ENCODE measurements around the gene OSBPL2. TPM values are rescaled to one million over a fixed set of nuclear protein-coding genes. Genes with fewer than 3 reads are reported as not detected.

OSBPL2 gene
- total RNA-seq, 1 donor: 35.5 TPM

DNA sequence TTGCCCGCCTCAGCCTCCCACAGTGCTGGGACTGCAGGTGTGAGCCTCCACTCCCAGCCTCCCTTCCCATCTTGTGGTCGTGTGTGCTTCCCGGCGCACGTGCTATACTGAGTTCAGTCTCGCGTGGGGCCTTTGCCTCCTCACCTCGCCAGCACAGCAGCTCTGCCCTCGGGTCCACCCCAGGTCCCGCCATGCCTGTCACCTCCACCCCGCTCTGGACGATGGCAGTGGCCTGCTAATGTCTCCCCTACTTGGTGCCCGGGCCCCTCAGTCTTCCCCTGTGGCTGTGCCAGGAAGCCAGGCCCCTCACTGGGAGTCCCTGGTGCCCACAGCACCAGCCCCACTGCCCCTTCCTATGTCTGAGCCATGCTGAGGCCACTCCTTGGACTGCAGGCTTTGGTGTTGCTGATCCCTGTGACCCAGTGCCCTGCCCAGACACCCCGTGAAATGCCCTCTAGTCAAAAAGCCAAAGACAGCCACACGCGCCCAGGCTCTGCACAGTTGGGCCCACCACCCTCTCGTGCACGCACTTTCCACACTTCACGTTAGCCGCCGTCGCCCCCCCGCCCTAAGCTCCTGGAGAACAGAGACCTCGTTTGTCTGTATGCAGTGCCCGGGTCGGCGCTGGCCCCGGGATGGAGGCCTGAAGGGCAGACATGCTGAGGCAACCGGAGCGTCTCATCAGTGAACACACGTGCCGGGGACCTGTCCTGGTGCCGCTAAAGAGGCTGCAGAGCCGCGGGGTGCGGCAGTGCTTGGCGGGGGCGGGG is 32.5 kb upstream of the OSBPL2 start:
- no peak for DNase-seq (ENCODE audit: low read depth in 2 of 3, low spot score in 2 of 3)

DNA sequence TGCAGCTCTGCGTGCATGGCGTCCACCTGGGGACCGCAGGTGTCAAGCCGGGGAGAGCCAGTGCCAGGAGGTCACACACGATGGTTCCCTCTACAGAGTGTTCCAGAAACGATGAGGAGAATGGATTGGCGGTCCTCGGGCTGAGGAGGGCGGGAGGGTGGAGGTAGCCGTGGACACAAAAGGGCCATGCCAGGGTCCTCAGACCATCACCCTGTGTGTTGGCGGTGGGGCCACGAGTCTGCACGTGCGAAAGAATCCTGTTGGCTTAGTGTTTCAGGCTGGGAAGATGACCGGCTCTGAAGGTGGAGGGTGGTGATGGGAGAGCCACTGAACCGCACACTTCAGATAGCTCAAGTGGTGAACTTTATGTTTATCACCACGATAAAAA is 31.9 kb upstream of the OSBPL2 start:
- no peak for DNase-seq (ENCODE audit: low read depth in 2 of 3, low spot score in 2 of 3)

DNA sequence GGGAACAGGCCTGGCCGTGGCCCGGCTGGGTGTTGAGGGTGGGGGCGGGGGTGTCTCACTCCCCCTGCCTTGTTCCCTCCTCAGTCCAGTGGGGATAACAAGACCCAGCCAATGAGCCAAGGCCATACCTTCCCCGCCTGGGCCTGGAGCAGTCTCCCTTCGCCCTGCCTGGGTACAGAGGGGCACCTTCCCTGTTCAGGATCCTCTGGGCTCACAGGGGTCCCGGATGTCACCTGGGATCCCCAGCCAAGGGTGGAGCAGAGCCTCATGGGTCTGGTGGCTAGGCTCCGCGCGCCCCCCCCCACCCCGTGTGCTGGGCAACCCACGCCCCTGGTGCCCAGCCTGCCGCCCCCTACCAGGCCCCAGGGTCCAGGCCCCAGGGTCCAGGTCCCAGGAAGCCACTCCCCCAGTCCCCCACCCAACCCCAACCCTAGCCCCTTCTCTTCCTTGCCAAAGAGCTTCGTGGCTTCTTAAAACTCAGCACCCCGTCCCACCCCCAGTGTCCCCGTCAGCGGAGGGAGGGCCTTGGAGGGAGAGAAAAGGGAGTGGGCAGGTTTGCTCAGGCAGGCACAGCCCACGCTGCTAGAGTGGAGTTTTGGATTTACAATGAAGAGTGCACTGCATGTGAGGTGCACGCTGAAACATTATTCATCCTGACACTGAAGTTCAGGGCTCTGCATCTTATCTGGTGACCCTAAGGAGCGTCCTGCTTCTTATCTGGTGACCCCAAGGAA is 30.1 kb upstream of the OSBPL2 start:
- no peak for DNase-seq (ENCODE audit: low read depth in 2 of 3, low spot score in 2 of 3)

DNA sequence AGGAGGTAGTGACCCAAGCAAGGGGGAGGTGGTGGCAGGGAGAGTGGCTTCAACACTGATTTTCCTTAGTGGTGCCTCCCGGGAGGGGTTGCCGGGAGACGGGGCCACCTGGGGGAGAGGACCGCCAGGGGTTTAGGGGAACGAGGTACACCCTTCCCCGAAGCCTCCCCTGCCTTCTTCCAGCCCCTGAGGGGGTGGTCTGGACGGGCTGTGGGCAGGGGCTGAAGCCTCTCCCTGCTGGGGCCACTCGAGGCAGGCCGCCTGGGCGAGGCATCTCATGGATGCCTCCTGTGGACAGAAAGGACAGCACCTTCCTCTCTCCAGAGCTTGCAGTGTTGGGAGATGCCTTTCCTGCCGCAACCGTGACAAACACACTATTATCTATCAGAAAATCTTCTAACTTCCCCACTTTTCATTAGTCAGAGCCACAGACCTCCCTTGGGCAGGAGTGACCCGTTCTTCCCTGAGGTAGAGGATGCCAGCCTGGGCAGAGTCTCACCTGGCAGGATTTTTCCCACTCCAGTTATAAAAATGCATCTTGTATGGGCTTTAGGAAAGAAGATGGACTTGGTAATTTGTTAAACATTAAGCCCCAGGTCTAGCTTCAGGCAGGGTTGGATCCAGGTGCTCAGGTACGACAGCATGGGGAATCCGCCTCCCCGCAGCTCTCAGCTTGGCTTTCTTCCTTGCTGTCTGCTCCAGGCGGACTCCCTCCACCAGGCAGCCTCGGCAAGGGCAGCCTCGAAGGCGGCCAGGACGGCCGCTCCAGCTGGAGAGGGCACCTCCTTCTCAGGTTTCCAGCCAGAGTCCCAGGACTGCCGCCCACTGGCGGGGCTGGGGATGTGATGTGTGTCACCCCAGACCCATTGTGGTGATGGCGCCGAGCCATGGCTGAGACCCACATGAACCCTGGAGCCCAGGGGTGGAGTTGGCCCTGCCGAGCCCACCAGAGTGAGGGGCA is 29.2 kb upstream of the OSBPL2 start:
- DNase-seq (ENCODE audit: low read depth in 2 of 3, low spot score in 2 of 3): no peak

DNA sequence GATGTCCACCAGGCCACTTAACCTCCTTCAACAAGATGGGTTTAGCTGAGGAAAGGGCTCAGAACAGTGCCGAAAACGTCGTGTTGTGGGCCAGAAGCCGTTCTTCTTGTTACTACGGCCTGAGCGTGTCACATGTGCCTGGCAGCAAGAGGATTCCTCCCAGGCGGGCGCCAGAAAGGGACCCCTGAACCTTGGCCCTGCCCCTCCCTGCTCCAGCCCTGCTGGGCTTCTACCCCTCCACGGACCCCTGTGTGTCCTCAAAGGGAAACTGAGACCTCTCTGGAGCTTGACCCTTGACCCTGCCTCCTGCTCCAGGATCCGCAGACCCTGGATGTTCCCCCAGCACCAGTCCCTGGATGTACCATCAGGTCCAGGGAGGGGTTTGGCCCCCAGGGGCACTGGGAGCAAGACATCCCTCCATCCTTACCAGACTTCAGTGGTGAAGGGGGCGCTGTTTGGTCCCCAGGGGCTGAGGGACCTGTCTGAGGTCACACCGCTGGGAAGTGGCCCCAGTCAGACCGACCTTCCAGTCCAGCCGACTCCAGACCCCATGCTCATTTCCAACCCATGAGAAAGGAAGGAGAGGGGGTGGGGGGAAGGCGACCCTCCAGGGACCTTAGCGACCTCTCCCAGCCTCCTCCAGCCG is 28.3 kb upstream of the OSBPL2 start:
- no peak for DNase-seq (ENCODE audit: low read depth in 2 of 3, low spot score in 2 of 3)

DNA sequence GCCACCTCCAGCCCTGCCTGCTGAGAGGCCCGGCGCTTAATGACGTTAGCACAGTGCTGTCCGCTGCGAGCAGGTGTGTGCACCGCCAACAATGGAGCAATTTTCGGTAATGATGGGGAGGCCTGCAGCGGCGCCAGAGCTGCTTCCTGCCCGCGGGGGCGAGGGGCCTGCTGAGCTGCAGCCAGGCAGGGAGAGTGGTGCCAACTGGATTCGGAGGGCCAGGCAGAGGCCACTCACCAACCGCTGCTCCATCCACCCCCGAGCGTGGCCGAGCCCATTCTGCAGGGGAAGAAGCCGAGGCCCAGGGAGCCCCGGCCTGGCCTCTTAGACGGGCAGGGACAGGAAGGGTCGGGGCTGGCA is 27.8 kb upstream of the OSBPL2 start:
- no peak for DNase-seq (ENCODE audit: low read depth in 2 of 3, low spot score in 2 of 3)

DNA sequence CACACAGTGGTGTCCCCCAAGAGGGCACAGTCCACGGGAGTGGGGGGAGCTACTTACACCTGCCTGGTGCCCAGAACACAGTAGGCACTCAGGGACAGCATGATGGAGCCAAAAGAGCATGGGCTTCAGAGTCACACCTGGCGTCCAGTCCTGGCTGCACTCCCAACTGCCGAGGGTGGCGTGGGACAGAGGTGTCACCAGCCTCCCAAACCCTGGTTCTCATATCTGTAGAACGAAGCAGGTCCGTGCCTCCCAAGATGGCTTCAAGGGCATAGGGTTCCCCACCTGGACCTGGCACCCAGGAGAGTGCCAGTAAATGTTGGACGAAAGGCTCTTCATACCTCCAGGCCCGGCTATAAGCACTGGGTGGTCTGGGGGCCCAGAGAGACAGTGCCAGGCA is 27.1 kb upstream of the OSBPL2 start:
- DNase-seq (ENCODE audit: low read depth in 2 of 3, low spot score in 2 of 3): no peak

DNA sequence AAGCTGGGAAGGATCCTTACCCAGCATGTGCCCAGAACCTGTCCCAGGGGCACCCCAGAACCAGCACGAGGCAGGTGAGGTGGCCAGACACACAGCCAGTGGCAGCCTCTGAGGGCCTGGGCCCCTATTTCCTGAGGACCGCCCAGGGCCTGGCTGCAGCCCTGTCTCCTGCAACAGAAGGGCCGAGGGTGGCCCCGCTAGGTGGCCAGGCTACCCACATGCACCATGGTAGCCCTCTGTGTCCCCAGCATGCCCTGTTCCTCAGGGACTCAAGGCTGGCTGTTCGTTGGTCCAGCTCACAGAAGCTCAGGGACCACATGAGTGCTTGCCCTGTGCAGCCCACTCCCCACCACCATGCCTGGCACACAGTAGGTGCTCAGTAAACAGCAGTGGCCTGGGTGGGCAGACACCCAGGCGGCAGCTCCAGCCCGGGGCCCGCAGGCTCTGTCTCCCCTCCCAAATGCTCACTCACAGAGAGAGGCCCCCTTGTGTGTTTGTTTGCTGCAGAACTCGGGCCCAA is 26.5 kb upstream of the OSBPL2 start:
- no peak for DNase-seq (ENCODE audit: low read depth in 2 of 3, low spot score in 2 of 3)

DNA sequence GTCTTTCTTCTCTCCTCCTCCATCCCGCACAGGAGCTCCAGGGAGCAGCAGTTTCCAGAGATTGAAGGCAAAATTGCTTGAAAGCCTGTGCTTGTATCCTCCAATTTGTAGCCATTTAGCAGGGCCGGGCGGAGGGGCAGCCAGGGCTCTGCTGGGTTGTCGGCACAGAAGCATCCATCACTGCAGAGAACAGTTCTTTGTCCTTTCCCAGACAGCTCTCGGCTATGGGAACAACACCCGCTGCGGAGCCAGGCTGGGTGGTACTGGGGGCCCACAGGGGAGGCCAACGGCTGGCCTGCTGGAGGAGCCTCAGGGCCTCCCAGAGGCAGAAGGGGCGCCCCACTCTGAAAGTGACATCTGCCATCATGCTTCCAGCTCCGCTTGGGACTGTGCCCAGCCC is 26.0 kb upstream of the OSBPL2 start:
- no peak for DNase-seq (ENCODE audit: low read depth in 2 of 3, low spot score in 2 of 3)

DNA sequence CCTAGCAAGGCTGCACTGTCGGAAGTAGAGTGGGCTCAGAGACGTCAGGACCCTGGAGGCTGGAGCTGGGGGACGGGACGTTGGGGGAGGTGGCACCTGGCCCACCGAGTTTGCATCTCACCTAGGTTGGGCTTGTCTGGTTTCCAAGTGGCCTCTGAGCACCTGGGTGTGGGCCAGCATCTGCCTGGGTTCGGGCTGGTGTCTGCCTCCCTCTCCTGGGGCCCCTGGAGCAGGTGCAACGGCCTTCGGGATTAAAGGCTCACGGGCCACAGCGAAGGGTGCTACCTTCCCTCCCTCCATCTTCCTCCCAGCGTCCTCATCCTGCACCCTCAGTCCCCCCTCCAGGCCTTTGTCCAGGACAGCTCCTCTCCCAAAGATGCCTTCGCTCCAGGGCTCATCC is 24.3 kb upstream of the OSBPL2 start:
- no peak for DNase-seq (ENCODE audit: low read depth in 2 of 3, low spot score in 2 of 3)

DNA sequence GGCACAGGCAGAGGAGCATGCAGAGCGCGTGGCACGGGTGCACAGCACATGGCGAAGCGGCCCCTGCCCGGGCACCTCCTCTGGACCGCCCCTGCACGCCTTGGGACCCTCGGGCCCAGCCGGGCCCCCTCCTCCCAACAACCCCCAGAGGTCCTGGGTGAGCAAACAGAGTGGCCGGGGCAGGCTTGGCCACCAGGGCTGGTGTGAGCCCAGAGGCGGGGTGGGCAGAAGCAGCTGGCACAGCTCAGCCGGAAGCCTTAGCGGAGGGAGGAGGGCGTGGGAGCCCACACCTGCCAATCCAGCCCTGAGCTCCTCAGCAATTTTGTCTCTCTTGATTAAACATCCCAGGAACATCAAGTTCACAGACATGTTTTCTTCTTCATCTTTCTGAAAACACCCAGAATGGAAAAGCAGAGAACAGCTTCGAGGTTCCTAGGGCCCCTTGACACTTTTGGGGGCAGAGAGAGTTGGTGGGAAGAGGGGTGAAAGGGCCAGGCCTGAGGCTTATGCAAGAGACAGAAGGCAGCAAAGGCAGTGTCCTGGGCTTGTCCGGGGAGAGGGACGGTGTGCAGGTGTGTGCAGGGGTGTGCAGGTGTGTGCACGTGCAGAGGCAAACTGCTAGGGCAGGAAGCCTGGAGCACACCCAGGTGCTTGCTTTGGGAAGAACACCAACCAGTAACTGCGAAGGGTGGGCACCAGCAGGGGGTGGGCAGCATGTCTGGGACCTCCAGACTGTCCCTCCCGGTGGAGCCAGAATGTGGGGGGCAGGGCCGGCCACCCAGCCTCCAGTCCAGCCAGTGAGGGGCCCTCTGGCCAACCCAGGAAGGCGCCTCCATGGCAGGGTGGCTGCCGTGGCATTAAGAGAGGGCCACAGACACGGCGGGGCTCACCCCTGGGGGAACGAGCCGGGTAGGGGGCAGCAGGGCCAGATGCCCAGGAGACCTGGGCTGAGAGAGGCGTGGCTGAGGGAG is 23.0 kb upstream of the OSBPL2 start:
- no peak for DNase-seq (ENCODE audit: low read depth in 2 of 3, low spot score in 2 of 3)

DNA sequence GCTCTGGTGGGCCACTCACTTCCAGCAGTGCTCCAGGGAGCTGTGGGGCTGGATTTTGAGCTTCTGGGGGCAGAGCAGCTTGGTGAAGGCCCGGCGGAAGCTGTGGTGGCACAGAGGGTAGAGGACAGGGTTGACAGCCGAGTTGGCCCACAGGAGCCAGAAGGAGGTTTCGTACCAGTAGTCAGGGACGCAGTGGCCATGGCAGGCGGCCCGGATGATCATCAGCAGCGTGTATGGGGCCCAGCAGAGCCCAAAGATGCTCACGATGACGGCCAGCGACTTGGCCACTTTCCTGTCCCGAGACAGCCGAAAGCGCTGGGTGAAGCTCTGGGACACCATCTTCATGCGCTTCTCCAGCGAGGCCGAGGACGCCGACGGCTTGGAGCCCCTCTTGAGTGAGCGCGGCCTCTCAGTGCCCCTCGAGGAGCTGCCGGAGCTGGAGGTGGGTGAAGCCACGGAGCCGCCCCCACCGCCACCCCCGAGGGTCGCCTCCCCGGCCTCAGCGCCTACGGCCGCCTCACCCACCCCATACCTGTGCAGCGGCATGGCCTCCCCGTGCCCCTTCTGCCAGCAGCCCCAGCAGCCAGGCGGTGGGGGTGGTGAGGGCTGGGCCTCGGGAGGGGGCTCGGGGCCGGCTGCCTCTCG is 22.2 kb upstream of the OSBPL2 start:
- no peak for DNase-seq (ENCODE audit: low read depth in 2 of 3, low spot score in 2 of 3)

DNA sequence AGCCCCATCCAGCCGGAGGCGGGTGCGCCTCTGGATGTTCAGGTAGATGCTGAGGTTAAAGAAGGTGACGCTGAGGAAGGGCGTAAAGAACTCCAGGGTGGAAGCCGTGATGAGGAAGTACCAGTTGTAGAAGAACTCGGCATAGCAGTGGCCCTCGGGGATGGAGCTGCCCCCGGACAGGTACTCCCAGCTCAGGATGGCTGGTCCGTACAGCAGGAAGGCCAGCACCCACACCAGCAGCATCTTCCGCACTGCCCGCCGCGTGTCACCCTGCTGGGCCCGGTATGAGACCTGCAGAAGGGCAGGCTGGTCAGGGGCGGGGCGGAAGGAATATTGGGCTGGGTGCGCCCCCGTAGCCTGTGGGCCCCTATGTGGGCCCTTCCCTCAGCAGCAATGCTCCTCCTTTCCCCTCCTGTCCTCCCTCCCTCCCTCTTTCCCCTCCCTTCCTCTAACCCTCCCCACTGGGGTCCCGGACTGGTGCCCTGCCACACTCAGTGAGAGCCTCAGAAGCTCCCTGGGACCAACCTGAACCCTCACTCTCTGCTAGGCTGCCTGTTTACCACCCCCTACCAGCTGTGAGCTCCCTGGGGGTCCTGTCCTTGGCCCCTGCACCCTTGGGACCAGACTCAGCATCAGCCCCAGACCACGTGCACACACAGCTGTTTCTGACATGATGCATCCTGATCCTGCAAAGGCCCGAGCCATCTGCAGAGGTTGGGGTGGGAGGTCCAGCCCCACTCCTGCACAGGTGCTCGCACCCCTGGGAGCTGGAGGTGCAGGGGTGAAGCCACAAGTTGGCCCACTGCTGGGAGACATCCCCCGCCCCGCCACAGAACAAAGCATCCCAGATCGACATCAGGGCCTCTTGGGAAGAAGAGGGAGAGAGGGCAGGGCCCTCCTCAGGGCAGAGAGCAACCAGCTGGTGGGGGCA is 21.4 kb upstream of the OSBPL2 start:
- no peak for DNase-seq (ENCODE audit: low read depth in 2 of 3, low spot score in 2 of 3)

DNA sequence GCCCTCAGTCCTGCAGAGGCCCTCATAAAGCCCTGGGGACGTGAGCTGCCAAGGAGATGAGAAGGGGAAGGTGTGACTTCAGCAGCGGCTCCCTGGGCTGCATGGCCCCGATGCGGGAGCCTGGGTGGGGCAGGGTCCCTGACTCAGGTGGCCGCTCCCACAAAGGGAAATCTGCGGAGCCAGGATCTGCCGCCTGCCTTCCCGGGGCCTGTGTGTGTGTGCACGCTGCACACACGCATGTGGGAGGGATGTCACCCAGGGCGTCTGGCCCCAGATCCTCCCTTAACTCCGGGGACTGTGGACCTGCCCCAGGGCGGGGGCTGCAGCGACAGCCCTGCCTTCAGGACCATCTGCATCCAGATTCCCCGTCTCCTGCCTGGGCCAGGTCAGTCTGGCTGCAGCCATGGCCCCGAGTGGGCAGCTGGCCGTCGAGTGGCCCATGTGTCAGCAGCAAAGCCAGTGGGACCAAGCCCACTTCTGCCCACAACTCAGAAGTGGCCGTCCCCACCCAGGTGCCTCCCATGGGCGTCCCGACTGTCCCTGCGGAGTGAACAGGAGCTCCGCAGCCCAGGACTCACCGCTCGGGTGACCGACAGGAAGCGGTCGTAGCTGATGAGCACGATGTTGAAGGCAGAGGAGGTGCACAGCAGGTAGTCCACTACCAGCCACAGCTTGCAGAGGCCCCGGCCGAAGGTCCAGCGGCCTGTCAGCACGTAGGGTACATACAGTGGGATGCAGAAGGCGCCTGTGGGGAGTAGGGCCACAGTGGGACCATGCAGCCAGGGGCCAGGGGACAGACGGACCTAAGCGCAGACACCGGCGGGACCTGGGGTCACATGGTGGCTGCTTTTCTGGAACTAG is 20.2 kb upstream of the OSBPL2 start:
- no peak for DNase-seq (ENCODE audit: low read depth in 2 of 3, low spot score in 2 of 3)

DNA sequence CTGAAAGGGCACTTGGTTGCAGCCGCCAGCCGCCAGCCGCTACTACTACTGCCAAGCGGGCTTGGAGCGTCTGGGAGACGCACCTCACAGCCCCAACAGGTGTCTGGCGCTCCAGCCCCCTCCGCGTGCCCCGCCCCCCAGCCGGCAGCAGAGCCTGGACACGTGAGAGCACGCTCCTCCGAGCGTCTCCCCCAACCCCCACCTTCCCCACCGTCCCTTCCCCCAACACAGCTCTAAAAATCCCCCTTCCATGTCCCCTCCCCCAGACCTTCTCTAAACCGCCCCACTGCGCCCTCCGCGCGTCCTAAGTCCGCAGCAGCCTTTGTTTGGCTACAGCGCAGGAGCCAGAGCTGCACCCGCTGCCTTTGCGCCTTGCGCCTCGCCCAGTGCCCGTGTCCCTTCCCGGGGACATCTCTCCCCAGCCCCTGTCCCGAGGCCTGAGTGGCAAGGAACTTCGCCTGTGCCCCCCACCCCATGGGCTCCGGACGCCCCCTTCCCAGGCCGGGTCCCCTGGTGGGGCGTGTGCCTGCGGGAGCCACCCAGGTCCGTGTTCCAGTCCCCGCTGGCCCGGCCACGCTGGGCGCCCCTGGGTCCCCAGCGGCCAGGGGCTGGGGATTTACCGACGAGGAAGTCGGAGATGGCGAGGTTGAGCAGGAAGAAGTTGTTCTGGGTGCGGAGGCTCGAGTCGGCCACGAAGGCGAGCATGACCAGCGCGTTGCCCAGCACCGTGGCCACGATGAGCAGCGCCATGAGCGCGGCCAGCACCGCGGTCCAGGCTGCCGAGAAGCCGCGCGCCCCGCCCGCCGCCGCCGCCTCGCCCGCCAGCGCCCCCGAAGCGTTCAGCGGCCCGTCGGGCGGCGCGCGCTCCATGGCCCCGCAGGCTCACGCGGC is 19.0 kb upstream of the OSBPL2 start:
- no peak for DNase-seq (ENCODE audit: low read depth in 2 of 3, low spot score in 2 of 3)

Data from hematopoietic multipotent progenitor cell (in vitro differentiated cells).